Activated CD4-positive, alpha-beta T cell treated with anti-CD3 and anti-CD28 coated beads for 1 hour (primary cell): Measurements from ENCODE around the gene ACOT4.
"Not testable (repeated sequence)": the region's sequence is repeated elsewhere in the genome, so short reads cannot be mapped to it uniquely, and the experiment has no call there.

Experiments
- DNase-seq: peaks from one replicate; pipeline ENCODE4 v3.0.0-alpha.2; 2020

The ACOT4 gene

GRCh38 chr14:73591690-73592449 is at the start of gene ACOT4:
Gene ACOT4, plus strand, starts transcription at chr14:73591873. Its CDS starts 87 bp downstream, at chr14:73591960.
- DNase-seq = peak; percentile 47

GRCh38 chr14:73542961-73543360 is 48.7 kb upstream of the ACOT4 start:
- not testable (repeated sequence) for DNase-seq

GRCh38 chr14:73545353-73545752 is 46.3 kb upstream of the ACOT4 start:
- not testable (repeated sequence) for DNase-seq

GRCh38 chr14:73549097-73549496 is 42.6 kb upstream of the ACOT4 start:
- DNase-seq = not testable (repeated sequence)

- DNase-seq = not testable (repeated sequence)
Observed at GRCh38 chr14:73549889-73550524, 41.7 kb upstream of the ACOT4 start.

- no peak for DNase-seq
Observed at GRCh38 chr14:73553845-73554244, 37.8 kb upstream of the ACOT4 start.

- not testable (repeated sequence) for DNase-seq
Observed at GRCh38 chr14:73557201-73557600, 34.5 kb upstream of the ACOT4 start.

- not testable (repeated sequence) for DNase-seq
Observed at GRCh38 chr14:73558238-73558637, 33.4 kb upstream of the ACOT4 start.

- not testable (repeated sequence) for DNase-seq
Observed at GRCh38 chr14:73562256-73562655, 29.4 kb upstream of the ACOT4 start.

GRCh38 chr14:73562696-73563095 is 29.0 kb upstream of the ACOT4 start:
- DNase-seq = not testable (repeated sequence)

GRCh38 chr14:73566431-73566830 is 25.2 kb upstream of the ACOT4 start:
- DNase-seq = not testable (repeated sequence)

- DNase-seq = not testable (repeated sequence)
Observed at GRCh38 chr14:73566935-73567334, 24.7 kb upstream of the ACOT4 start.

GRCh38 chr14:73567358-73567757 is 24.3 kb upstream of the ACOT4 start:
- DNase-seq = no peak

GRCh38 chr14:73567951-73568885 is 23.5 kb upstream of the ACOT4 start:
- DNase-seq = no peak

- not testable (repeated sequence) for DNase-seq
Observed at GRCh38 chr14:73568886-73569184, 22.8 kb upstream of the ACOT4 start.

GRCh38 chr14:73569185-73569958 is 22.3 kb upstream of the ACOT4 start, which contains the start of gene ACOT2:
Gene ACOT2, plus strand, starts transcription at chr14:73569213. Its CDS starts 28 bp downstream, at chr14:73569241.
- peak; percentile 79 for DNase-seq

GRCh38 chr14:73570913-73571312 is 20.8 kb upstream of the ACOT4 start:
- peak; percentile 48 for DNase-seq

GRCh38 chr14:73573034-73573433 is 18.6 kb upstream of the ACOT4 start:
- DNase-seq = not testable (repeated sequence)

GRCh38 chr14:73573740-73574139 is 17.9 kb upstream of the ACOT4 start:
- DNase-seq = not testable (repeated sequence)

GRCh38 chr14:73574251-73574650 is 17.4 kb upstream of the ACOT4 start:
- not testable (repeated sequence) for DNase-seq

GRCh38 chr14:73576391-73576790 is 15.3 kb upstream of the ACOT4 start:
- DNase-seq = no peak

GRCh38 chr14:73577214-73577613 is 14.5 kb upstream of the ACOT4 start:
- not testable (repeated sequence) for DNase-seq
